ENCODE results near the gene SNRPB.
"Not testable (repeated sequence)": the region's sequence is repeated elsewhere in the genome, so short reads cannot be mapped to it uniquely, and the experiment has no call there.

DNA sequence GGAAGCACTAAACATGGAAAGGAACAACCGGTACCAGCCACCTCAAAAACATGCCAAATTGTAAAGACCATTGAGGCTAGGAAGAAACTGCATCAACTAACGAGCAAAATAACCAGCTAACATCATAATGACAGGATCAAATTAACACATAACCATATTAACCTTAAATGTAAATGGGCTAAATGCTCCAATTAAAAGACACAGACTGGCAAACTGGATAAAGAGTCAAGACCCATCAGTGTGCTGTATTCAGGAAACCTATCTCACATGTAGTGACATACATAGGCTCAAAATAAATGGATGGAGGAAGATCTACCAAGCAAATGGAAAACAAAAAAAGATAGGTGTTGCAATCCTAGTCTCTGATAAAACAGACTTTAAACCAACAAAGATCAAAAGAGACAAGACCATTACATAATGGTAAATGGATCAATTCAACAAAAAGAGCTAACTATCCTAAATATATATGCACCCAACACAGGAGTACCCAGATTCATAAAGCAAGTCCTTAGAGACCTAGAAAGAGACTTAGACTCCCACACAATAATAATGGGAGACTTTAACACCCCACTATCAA is 32.3 kb upstream of the SNRPB start:
- TF ChIP-seq POLR2A (IDR thresholded peaks at IDR 0.05; ENCODE audit: low read length); GATA1 (IDR thresholded peaks at IDR 0.05; ENCODE audit: low read depth, low read length): not testable (repeated sequence)
